Thyroid gland (tissue), 4 donors: ENCODE measurements around the gene ZNF726.

Experiments used
- CTCF ChIP-seq, 6 experiments: fragments of 200-600 bp in 3 of 6; fragments of 450-650 bp in 3 of 6; sonication (generic) in 3 of 6; IDR thresholded peaks; one replicate each; pipeline ENCODE4 v1.5.1; 2016 to 2019; ENCODE audit warnings: antibody characterized with exemption in 6 of 6, mild to moderate bottlenecking in 2 of 6, inconsistent platforms in 1 of 6, moderate library complexity in 1 of 6
- POLR2A ChIP-seq, 2 donors: fragments of 450-650 bp; IDR thresholded peaks; one replicate each; pipeline ENCODE4 v1.6.1; 2017; ENCODE audit warnings: antibody characterized with exemption in 2 of 2, mild to moderate bottlenecking in 2 of 2, moderate library complexity in 1 of 2

GRCh38 chr19:23972161-23972560, 57.5 kb downstream of the ZNF726 start:
- TF ChIP-seq CTCF (IDR thresholded peaks at IDR 0.05): no peak
- no peak for TF ChIP-seq POLR2A (IDR thresholded peaks at IDR 0.05)
